ENCODE measurements around the gene NPC1L1. TPM values are rescaled to one million over a fixed set of nuclear protein-coding genes. Genes with fewer than 3 reads are reported as not detected.

NPC1L1 gene
- total RNA-seq, 2 experiments from 2014 or later: 0.13 TPM; not detected in 1

DNA sequence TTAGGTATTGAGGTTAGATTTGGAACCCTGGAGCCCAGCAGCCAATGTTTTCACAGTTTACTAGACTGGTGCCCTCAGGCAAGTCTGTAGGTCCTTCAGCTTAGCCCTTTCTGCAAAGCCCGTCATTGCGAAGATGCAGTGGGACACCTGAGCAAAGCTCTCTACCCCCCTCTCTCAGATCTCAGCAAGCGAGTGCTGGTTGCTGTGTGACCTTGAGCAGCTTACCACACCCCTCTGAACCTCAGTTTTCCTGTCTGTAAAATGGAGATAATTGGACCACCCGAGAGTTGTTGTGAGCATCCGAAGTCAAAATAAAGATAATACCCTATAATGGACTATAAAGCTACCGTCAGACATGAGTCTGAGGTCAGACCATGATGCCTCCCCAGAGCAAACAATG lies 3.7 kb downstream of the NPC1L1 start:
- intact Hi-C loops (cut with micrococcal nuclease; ENCODE audit: unreplicated experiment): no loop called here
- Histone ChIP-seq H3K79me2 (ENCODE audit: insufficient read depth, low read depth, low read length) (no peaks in the 10 kb centered on the region), H4K20me1 (ENCODE audit: insufficient read depth, low read length) (no peaks in the 10 kb centered on the region), H3K4me2 (ENCODE audit: low read length) (no peak overlapping the region), H3K9me3 (ENCODE audit: low read length) (no peaks in the 10 kb centered on the region), H3K4me3 (ENCODE audit: low read depth, low read length, poor library complexity, severe bottlenecking) (no peak overlapping the region), H3K27ac (ENCODE audit: low read depth, low read length, poor library complexity, severe bottlenecking) (no peak overlapping the region), H2AFZ (ENCODE audit: low read length) (no peak overlapping the region), H3K9me2 (ENCODE audit: insufficient read depth, low read length) (no peaks in the 10 kb centered on the region), H3K36me3 (ENCODE audit: insufficient read depth, low read length) (no peaks in the 10 kb centered on the region), H3K4me1 (ENCODE audit: insufficient read depth, low read length, poor library complexity, severe bottlenecking) (no peaks in the 10 kb centered on the region)
- ChIA-PET POLR2A (no interaction called here), CTCF (ENCODE audit: unreplicated experiment) (interaction anchor here (0.6 to 1.3 kb wide), 2 partner anchors 46 to 246 kb away, joined by 3 to 4 read pairs; no protein-coding TSS in a partner anchor)
- TF ChIP-seq, protein P1, sequence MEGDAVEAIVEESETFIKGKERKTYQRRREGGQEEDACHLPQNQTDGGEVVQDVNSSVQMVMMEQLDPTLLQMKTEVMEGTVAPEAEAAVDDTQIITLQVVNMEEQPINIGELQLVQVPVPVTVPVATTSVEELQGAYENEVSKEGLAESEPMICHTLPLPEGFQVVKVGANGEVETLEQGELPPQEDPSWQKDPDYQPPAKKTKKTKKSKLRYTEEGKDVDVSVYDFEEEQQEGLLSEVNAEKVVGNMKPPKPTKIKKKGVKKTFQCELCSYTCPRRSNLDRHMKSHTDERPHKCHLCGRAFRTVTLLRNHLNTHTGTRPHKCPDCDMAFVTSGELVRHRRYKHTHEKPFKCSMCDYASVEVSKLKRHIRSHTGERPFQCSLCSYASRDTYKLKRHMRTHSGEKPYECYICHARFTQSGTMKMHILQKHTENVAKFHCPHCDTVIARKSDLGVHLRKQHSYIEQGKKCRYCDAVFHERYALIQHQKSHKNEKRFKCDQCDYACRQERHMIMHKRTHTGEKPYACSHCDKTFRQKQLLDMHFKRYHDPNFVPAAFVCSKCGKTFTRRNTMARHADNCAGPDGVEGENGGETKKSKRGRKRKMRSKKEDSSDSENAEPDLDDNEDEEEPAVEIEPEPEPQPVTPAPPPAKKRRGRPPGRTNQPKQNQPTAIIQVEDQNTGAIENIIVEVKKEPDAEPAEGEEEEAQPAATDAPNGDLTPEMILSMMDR (conservative IDR thresholded peaks at IDR 0.05; ENCODE audit: low read length): no peak
- TF ChIP-seq EZH2phosphoT487 (IDR thresholded peaks at IDR 0.05; ENCODE audit: borderline replicate concordance, low read depth, low read length): no peak
- no peak for DNase-seq (ENCODE audit: low spot score)
- BruUV-seq (replicated peaks): no TSS peak

GRCh38 chr7:44536090-44536489 lies 5.0 kb downstream of the NPC1L1 start:
- no peaks in the 10 kb centered on the region for H3K79me2 ChIP-seq (ENCODE audit: insufficient read depth, low read depth, low read length)
- no TSS peak for BruUV-seq (replicated peaks)
- H3K27ac ChIP-seq (ENCODE audit: low read depth, low read length, poor library complexity, severe bottlenecking): no peak overlapping the region
- no peaks in the 10 kb centered on the region for H3K36me3 ChIP-seq (ENCODE audit: insufficient read depth, low read length)
- no peak for DNase-seq (ENCODE audit: low spot score)
- H3K4me1 ChIP-seq (ENCODE audit: insufficient read depth, low read length, poor library complexity, severe bottlenecking): no peaks in the 10 kb centered on the region
- H4K20me1 ChIP-seq (ENCODE audit: insufficient read depth, low read length): no peaks in the 10 kb centered on the region
- intact Hi-C loops (cut with micrococcal nuclease; ENCODE audit: unreplicated experiment): no loop called here
- TF ChIP-seq, protein P1 (conservative IDR thresholded peaks at IDR 0.05; ENCODE audit: low read length): no peak
- no peak for TF ChIP-seq EZH2phosphoT487 (IDR thresholded peaks at IDR 0.05; ENCODE audit: borderline replicate concordance, low read depth, low read length)
- H3K9me2 ChIP-seq (ENCODE audit: insufficient read depth, low read length): no peaks in the 10 kb centered on the region
- no peak overlapping the region for H2AFZ ChIP-seq (ENCODE audit: low read length)
- POLR2A ChIA-PET: interaction anchor here (0.6 to 1.0 kb wide), 3 partner anchors 12 to 217 kb away, joined by 3 read pairs; no protein-coding TSS in a partner anchor
- CTCF ChIA-PET (ENCODE audit: unreplicated experiment): interaction anchor here (0.5 to 1.3 kb wide), 2 partner anchors 29 to 45 kb away, joined by 3 read pairs; no protein-coding TSS in a partner anchor
- no peak overlapping the region for H3K4me3 ChIP-seq (ENCODE audit: low read depth, low read length, poor library complexity, severe bottlenecking)
- no peak overlapping the region for H3K4me2 ChIP-seq (ENCODE audit: low read length)
- no peaks in the 10 kb centered on the region for H3K9me3 ChIP-seq (ENCODE audit: low read length)

DNA sequence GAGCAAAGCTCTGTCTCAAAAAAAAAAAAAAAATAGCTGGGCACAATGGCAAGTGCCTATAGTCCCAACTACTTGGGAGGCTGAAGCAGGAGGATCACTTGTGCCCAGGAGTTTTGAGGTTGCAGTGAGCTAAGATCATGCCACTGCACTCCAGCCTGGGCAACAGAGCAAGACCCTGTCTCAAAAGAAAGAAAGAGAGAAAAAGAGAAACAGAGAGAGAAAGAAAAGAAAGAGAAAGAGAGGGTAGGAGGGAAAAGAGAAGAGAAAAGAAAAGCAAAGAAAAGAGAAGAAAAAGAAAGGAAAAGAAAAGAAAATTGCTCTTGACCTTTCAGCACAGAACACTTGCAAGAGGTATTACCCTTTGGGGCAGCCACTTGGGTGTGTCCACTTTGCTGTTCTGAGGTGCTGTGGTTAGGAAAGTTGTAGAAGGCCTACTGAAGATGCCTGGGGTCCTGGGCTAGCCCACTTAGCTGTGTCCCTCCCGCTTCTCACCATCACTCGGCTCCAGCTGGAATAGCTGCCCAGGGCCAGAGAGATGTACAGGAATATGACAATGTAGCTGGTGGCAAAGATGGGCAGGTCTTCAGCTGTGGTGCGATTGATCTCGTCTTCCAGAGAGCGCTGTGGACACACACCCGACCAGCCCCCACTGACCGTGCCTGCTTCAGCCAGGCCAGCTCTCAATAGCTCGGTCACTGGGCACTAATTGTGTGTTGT lies 5.6 kb downstream of the NPC1L1 start:
- no peaks in the 10 kb centered on the region for H3K9me2 ChIP-seq (ENCODE audit: insufficient read depth, low read length)
- CTCF ChIA-PET (ENCODE audit: unreplicated experiment): interaction anchor here (0.5 to 1.1 kb wide), 2 partner anchors 30 to 187 kb away, joined by 3 read pairs; no protein-coding TSS in a partner anchor
- H3K27ac ChIP-seq (ENCODE audit: low read depth, low read length, poor library complexity, severe bottlenecking): no peak overlapping the region
- DNase-seq (ENCODE audit: low spot score): no peak
- H3K9me3 ChIP-seq (ENCODE audit: low read length): no peaks in the 10 kb centered on the region
- H3K79me2 ChIP-seq (ENCODE audit: insufficient read depth, low read depth, low read length): no peaks in the 10 kb centered on the region
- BruUV-seq (replicated peaks): no TSS peak
- TF ChIP-seq, protein P1 (conservative IDR thresholded peaks at IDR 0.05; ENCODE audit: low read length): no peak
- TF ChIP-seq EZH2phosphoT487 (IDR thresholded peaks at IDR 0.05; ENCODE audit: borderline replicate concordance, low read depth, low read length): no peak
- H2AFZ ChIP-seq (ENCODE audit: low read length): no peak overlapping the region
- intact Hi-C loops (cut with micrococcal nuclease; ENCODE audit: unreplicated experiment): no loop called here
- POLR2A ChIA-PET: interaction anchor here (0.6 to 1.0 kb wide), 4 partner anchors 11 to 217 kb away, joined by 3 read pairs; no protein-coding TSS in a partner anchor
- no peaks in the 10 kb centered on the region for H4K20me1 ChIP-seq (ENCODE audit: insufficient read depth, low read length)
- no peaks in the 10 kb centered on the region for H3K36me3 ChIP-seq (ENCODE audit: insufficient read depth, low read length)
- H3K4me2 ChIP-seq (ENCODE audit: low read length): no peak overlapping the region
- no peaks in the 10 kb centered on the region for H3K4me1 ChIP-seq (ENCODE audit: insufficient read depth, low read length, poor library complexity, severe bottlenecking)
- no peak overlapping the region for H3K4me3 ChIP-seq (ENCODE audit: low read depth, low read length, poor library complexity, severe bottlenecking)

Data from OCI-LY7 (cell line).